NT2/D1 (cell line): ENCODE results near the gene MICB.
"Not testable (repeated sequence)": the region's sequence is repeated elsewhere in the genome, so short reads cannot be mapped to it uniquely, and the experiment has no call there.

Source experiments
- DNase-seq: peaks from one replicate; pipeline ENCODE4 v3.0.0-alpha.2; 2011; ENCODE audit warnings: low read depth, low spot score
- H3K27me3 ChIP-seq: 2 replicates; pipeline ENCODE4 v1.6.0; 2011; ENCODE audit warnings: mild to moderate bottlenecking; ENCODE audit not compliant: insufficient read length, insufficient read depth
- H3K36me3 ChIP-seq: 2 replicates; pipeline ENCODE4 v1.6.1; 2011; ENCODE audit warnings: mild to moderate bottlenecking, low read length, mixed read lengths; ENCODE audit not compliant: insufficient read depth, insufficient read length
- H3K4me1 ChIP-seq: 2 replicates; pipeline ENCODE4 v1.5.1; 2011; ENCODE audit not compliant: insufficient read depth, insufficient read length
- H3K4me3 ChIP-seq: 2 replicates; pipeline ENCODE4 v1.5.1; 2011; ENCODE audit warnings: low read depth; ENCODE audit not compliant: insufficient read length
- H3K9ac ChIP-seq: 2 replicates; pipeline ENCODE4 v1.6.0; 2011; ENCODE audit warnings: low read depth; ENCODE audit not compliant: insufficient read length
- H3K9me3 ChIP-seq: 2 replicates; pipeline ENCODE4 v1.5.1; 2011; ENCODE audit warnings: mild to moderate bottlenecking, low read length; ENCODE audit not compliant: insufficient read depth
- SUZ12 ChIP-seq: IDR thresholded peaks from 2 replicates; pipeline ENCODE4 v1.6.1; 2011; ENCODE audit not compliant: insufficient read length, insufficient read depth; ENCODE audit errors: extremely low read depth
- YY1 ChIP-seq: IDR thresholded peaks from 2 replicates; pipeline ENCODE4 v1.6.1; 2011; ENCODE audit not compliant: insufficient read length, insufficient read depth
- ZNF274 ChIP-seq: IDR thresholded peaks from 2 replicates; pipeline ENCODE4 v1.6.1; 2011; ENCODE audit warnings: mild to moderate bottlenecking, low read depth, low read length

Gene MICB

GRCh38 chr6:31546958-31547726 lies 49.2 kb downstream of the MICB start, which contains the start of gene NFKBIL1:
Gene NFKBIL1, plus strand, starts transcription at chr6:31547608. Its CDS starts 87 bp downstream, at chr6:31547695.
- no peaks in the 10 kb centered on the region for H3K9me3 ChIP-seq

GRCh38 chr6:31547727-31548543 lies 50.0 kb downstream of the MICB start:
- no peaks in the 10 kb centered on the region for H3K9me3 ChIP-seq
- peak overlapping the region; percentile 76 for H3K9ac ChIP-seq
- H3K4me1 ChIP-seq, result peaks cover 7% of the 10 kb centered on the region
- H3K36me3 ChIP-seq, result peaks cover 28% of the 10 kb centered on the region
- no peaks in the 10 kb centered on the region for H3K27me3 ChIP-seq
- H3K4me3 ChIP-seq, result peak overlapping the region; percentile 40
- TF ChIP-seq ZNF274 (no peak), YY1 (no peak), SUZ12 (no peak)
- DNase-seq, result no peak

More at GRCh38 chr6:31546958-31547726, 49.2 kb downstream of the MICB start, which contains the start of gene NFKBIL1:
- peak; percentile 87 for DNase-seq
- Histone ChIP-seq H3K9ac (peak within 1 kb of the TSS; percentile 76), H3K27me3 (no peaks in the 10 kb centered on the region), H3K4me3 (peak within 1 kb of the TSS; percentile 40), H3K4me1 (peaks cover 7% of the 10 kb centered on the region), H3K36me3 (peaks cover 28% of the 10 kb centered on the region)
- TF ChIP-seq YY1 (no peak), SUZ12 (no peak), ZNF274 (no peak)

DNA sequence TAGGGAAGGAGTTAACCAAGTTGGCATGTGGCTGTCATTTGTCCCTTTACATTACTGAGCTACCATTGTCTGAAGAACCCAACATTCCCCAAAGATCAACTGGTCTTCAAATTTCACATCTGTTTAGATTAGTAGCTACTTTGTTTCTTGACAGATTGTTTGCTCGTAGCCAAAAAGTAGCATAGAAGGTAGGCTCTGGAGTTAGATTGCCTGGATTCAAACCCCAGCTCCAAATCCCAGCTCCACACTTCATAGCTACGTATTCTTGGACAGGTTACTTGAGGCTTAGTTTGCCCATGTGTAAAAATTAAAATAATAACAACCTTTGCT lies 50.6 kb downstream of the MICB start:
- H3K4me1 ChIP-seq, result peaks cover 7% of the 10 kb centered on the region
- H3K4me3 ChIP-seq, result no peak overlapping the region
- H3K27me3 ChIP-seq, result no peaks in the 10 kb centered on the region
- H3K36me3 ChIP-seq, result peaks cover 24% of the 10 kb centered on the region
- no peak for TF ChIP-seq ZNF274
- no peak for TF ChIP-seq SUZ12
- no peak for TF ChIP-seq YY1
- H3K9ac ChIP-seq, result peak overlapping the region; percentile 76
- no peak for DNase-seq
- no peaks in the 10 kb centered on the region for H3K9me3 ChIP-seq

DNA sequence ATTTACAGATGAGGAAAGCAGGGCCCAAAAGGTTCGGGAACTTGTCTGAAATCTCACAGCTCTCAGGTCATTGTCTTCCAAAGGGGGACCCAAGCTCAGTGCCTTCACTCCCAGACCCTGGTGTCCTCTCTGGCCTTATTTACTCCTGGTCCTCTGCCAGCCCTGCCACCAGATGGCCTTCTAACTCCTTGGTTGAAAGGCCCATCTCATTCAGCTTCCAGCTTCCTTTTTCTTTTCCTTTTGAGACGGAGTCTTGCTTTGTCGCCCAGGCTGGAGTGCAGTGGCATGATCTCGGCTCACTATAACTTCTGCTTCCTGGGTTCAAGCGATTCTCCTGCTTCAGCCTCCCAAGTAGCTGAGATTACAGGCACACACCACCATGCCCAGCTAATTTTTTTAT lies 53.4 kb downstream of the MICB start:
- H3K4me1 ChIP-seq, H3K9me3 ChIP-seq, H3K27me3 ChIP-seq, H3K9ac ChIP-seq, H3K4me3 ChIP-seq, DNase-seq: not testable (repeated sequence)
- peaks cover 31% of the 10 kb centered on the region for H3K36me3 ChIP-seq

GRCh38 chr6:31556307-31556706 lies 58.4 kb downstream of the MICB start:
- Histone ChIP-seq H3K9ac (no peak overlapping the region), H3K27me3 (no peaks in the 10 kb centered on the region), H3K4me1 (peaks cover 6% of the 10 kb centered on the region), H3K4me3 (no peak overlapping the region), H3K9me3 (no peaks in the 10 kb centered on the region), H3K36me3 (peaks cover 40% of the 10 kb centered on the region)
- no peak for TF ChIP-seq SUZ12
- TF ChIP-seq ZNF274, result no peak
- no peak for TF ChIP-seq YY1
- no peak for DNase-seq

GRCh38 chr6:31557443-31558317 lies 59.7 kb downstream of the MICB start:
- DNase-seq, result no peak
- Histone ChIP-seq H3K36me3 (peaks cover 38% of the 10 kb centered on the region), H3K27me3 (no peaks in the 10 kb centered on the region), H3K9me3 (no peaks in the 10 kb centered on the region), H3K4me3 (no peak overlapping the region), H3K4me1 (peaks cover 6% of the 10 kb centered on the region), H3K9ac (no peak overlapping the region)
- TF ChIP-seq ZNF274 (no peak), SUZ12 (no peak), YY1 (no peak)

DNA sequence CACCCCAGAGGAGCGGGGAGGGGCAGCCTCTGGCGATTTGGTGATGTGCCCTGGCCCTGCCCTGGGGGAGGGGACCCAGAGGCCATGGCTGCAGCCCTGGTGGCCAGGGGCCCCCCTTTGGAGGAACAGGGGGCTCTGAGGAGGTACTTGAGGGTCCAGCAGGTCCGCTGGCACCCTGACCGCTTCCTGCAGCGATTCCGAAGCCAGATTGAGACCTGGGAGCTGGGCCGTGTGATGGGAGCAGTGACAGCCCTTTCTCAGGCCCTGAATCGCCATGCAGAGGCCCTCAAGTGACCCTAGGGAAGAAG lies 60.3 kb downstream of the MICB start:
- Histone ChIP-seq H3K36me3 (peaks cover 38% of the 10 kb centered on the region), H3K4me1 (peaks cover 6% of the 10 kb centered on the region), H3K4me3 (no peak overlapping the region), H3K9ac (no peak overlapping the region), H3K9me3 (no peaks in the 10 kb centered on the region), H3K27me3 (no peaks in the 10 kb centered on the region)
- no peak for DNase-seq
- TF ChIP-seq SUZ12, result no peak
- TF ChIP-seq ZNF274, result no peak
- no peak for TF ChIP-seq YY1
